Keratinocyte (primary cell): ENCODE measurements around the gene PTGES3. TPM values are rescaled to one million over a fixed set of nuclear protein-coding genes. Genes with fewer than 3 reads are reported as not detected.

Source experiments
- DNase-seq: peaks from one replicate; pipeline ENCODE4 v3.0.0-alpha.2; 2011; ENCODE audit warnings: low read depth, missing footprints, low spot score
- FAIRE-seq: peaks from 2 replicates; lab custom pipeline; 2011; peaks lifted over from hg19 to GRCh38; lab: Jason Lieb, UNC
- H2AFZ ChIP-seq: 2 replicates; pipeline ENCODE4 v1.6.0; 2012; ENCODE audit warnings: low read length, control low read depth, inconsistent platforms; ENCODE audit not compliant: control insufficient read depth
- H3K27ac ChIP-seq: 2 replicates; pipeline ENCODE4 v1.5.1; 2011; ENCODE audit warnings: low read length; ENCODE audit not compliant: control insufficient read depth, insufficient read depth
- H3K27me3 ChIP-seq: 3 replicates; pipeline ENCODE4 v1.6.0; 2011; ENCODE audit warnings: low read length; ENCODE audit not compliant: control insufficient read depth, insufficient read depth; ENCODE audit errors: extremely low read depth
- H3K36me3 ChIP-seq, 2 experiments: 2 replicates in 1 of 2; 3 replicates in 1 of 2; pipeline ENCODE4 v1.5.1; 2011; ENCODE audit warnings: low read length in 2 of 2, mild to moderate bottlenecking in 1 of 2; ENCODE audit not compliant: control insufficient read depth in 2 of 2, insufficient read depth in 2 of 2; ENCODE audit errors: extremely low read depth in 1 of 2
- H3K4me1 ChIP-seq: 3 replicates; pipeline ENCODE4 v1.5.1; 2011; ENCODE audit warnings: low read length; ENCODE audit not compliant: control insufficient read depth, insufficient read depth; ENCODE audit errors: extremely low read depth
- H3K4me2 ChIP-seq: 3 replicates; pipeline ENCODE4 v1.6.0; 2011; ENCODE audit warnings: low read depth, low read length; ENCODE audit not compliant: control insufficient read depth, insufficient read depth; ENCODE audit errors: extremely low read depth
- H3K4me3 ChIP-seq, 3 experiments: fragments of 200-600 bp in 1 of 3; sonication (generic) in 1 of 3; 2 replicates in 2 of 3; 3 replicates in 1 of 3; pipeline ENCODE4 v1.5.1; 2011 to 2016; ENCODE audit warnings: low read length in 3 of 3, mild to moderate bottlenecking in 3 of 3, control low read depth in 2 of 3, inconsistent platforms in 1 of 3, low read depth in 1 of 3, mixed read lengths in 1 of 3, mixed run types in 1 of 3, moderate library complexity in 1 of 3; ENCODE audit not compliant: control insufficient read depth in 2 of 3, insufficient read depth in 2 of 3; ENCODE audit errors: extremely low read depth in 1 of 3
- H3K79me2 ChIP-seq: 2 replicates; pipeline ENCODE4 v1.6.0; 2012; ENCODE audit warnings: low read length; ENCODE audit not compliant: control insufficient read depth, insufficient read depth
- H3K9ac ChIP-seq: 3 replicates; pipeline ENCODE4 v1.6.0; 2011; ENCODE audit warnings: low read length; ENCODE audit not compliant: control insufficient read depth, insufficient read depth; ENCODE audit errors: extremely low read depth
- H3K9me1 ChIP-seq: 3 replicates; pipeline ENCODE4 v1.6.0; 2011; ENCODE audit warnings: low read length; ENCODE audit not compliant: control insufficient read depth, insufficient read depth; ENCODE audit errors: extremely low read depth
- H3K9me3 ChIP-seq: 2 replicates; pipeline ENCODE4 v1.5.1; 2012; ENCODE audit warnings: low read depth, low read length; ENCODE audit not compliant: control insufficient read depth
- H4K20me1 ChIP-seq: 3 replicates; pipeline ENCODE4 v1.6.0; 2011; ENCODE audit warnings: low read length; ENCODE audit not compliant: control insufficient read depth, insufficient read depth; ENCODE audit errors: extremely low read depth
- CTCF ChIP-seq, 3 experiments: IDR thresholded peaks in 1 of 3; conservative IDR thresholded peaks in 1 of 3; optimal IDR thresholded peaks in 1 of 3; 2 replicates in 2 of 3; 3 replicates in 1 of 3; pipeline versions ENCODE3 to v1.5.1; 2011; ENCODE audit warnings: low read length in 3 of 3, mild to moderate bottlenecking in 3 of 3, moderate library complexity in 2 of 3, control low read depth in 1 of 3, inconsistent platforms in 1 of 3; ENCODE audit not compliant: insufficient read depth in 2 of 3; ENCODE audit errors: extremely low read depth in 1 of 3
- EZH2 ChIP-seq: IDR thresholded peaks from one replicate; pipeline ENCODE4 v1.6.1; 2012; ENCODE audit warnings: inconsistent platforms, mild to moderate bottlenecking, low read length, moderate library complexity
- dilution Hi-C: fragments of 300-500 bp; cut with MboI; formaldehyde crosslinking; loops from one replicate; pipeline ENCODE4 v1.7.0; 2020; ENCODE audit warnings: low sequenced_read_pairs; ENCODE audit not compliant: extremely low pct_ligation_motif_present
- polyA plus RNA-seq, 5 experiments: library from polyadenylated mRNA; depleted of rRNA in 3 of 5; stranded (reverse) in 3 of 5; stranded (forward) in 1 of 5; unstranded in 1 of 5; fragments of >200 nt; gene quantifications; 1 replicate in 1 of 5; 2 replicates in 3 of 5; 3 replicates in 1 of 5; pipeline versions ENCODE4 v1.2.1 to v1.2.3, GENCODE V29; 2011 to 2012; ENCODE audit warnings: missing spikeins in 2 of 5, low read depth in 1 of 5, low replicate concordance in 1 of 5

The PTGES3 gene
- polyA plus RNA-seq, 1 donor (not counting 4 experiments of a cell fraction or from before 2014, with no cell fraction given): 136 TPM

- H3K9me1 ChIP-seq: peaks cover 4% of the 10 kb centered on the region
- TF ChIP-seq CTCF (optimal IDR thresholded peaks at IDR 0.05 in 1 of 3, IDR thresholded peaks at IDR 0.05 in 1 of 3, conservative IDR thresholded peaks at IDR 0.05 in 1 of 3; ENCODE audit: extremely low read depth in 1 of 3, insufficient read depth in 2 of 3, low read length in 3 of 3): peak; percentile 70 to 85 (median 83)
- TF ChIP-seq EZH2: no peak
- peak; percentile 96 for DNase-seq
- H3K4me1 ChIP-seq: peaks cover 41% of the 10 kb centered on the region
- H4K20me1 ChIP-seq: no peaks in the 10 kb centered on the region
- peak; percentile 64 for FAIRE-seq
- H3K9me3 ChIP-seq: no peaks in the 10 kb centered on the region
- peaks cover 9 to 28% of the 10 kb centered on the region in 2 experiments for H3K36me3 ChIP-seq
- H3K4me2 ChIP-seq: peak overlapping the region; percentile 100
- dilution Hi-C loops: no loop called here
- no peak overlapping the region for H2AFZ ChIP-seq
- peak overlapping the region; percentile 93 for H3K27ac ChIP-seq
- peak overlapping the region; percentile 58 to 95 (median 94) for H3K4me3 ChIP-seq
- H3K27me3 ChIP-seq: no peaks in the 10 kb centered on the region
- peaks cover 44% of the 10 kb centered on the region for H3K79me2 ChIP-seq
- peak overlapping the region; percentile 90 for H3K9ac ChIP-seq
Observed at GRCh38 chr12:56636675-56637540, 51.2 kb downstream of the PTGES3 start.

- Histone ChIP-seq H3K9ac (peak overlapping the region; percentile 90), H3K9me1 (peaks cover 4% of the 10 kb centered on the region), H3K36me3 (peaks cover 9 to 28% of the 10 kb centered on the region in 2 experiments), H3K27ac (peak overlapping the region; percentile 93), H2AFZ (peak overlapping the region; percentile 46), H3K27me3 (no peaks in the 10 kb centered on the region), H3K79me2 (peaks cover 49% of the 10 kb centered on the region), H4K20me1 (no peaks in the 10 kb centered on the region), H3K4me1 (peaks cover 44% of the 10 kb centered on the region), H3K4me3 (peak overlapping the region; percentile 58 to 95 (median 94)), H3K4me2 (peak overlapping the region; percentile 100), H3K9me3 (no peaks in the 10 kb centered on the region)
- DNase-seq (no peak), FAIRE-seq (no peak)
- dilution Hi-C loops: no loop called here
- no peak for TF ChIP-seq EZH2
- no peak for TF ChIP-seq CTCF (optimal IDR thresholded peaks at IDR 0.05 in 1 of 3, IDR thresholded peaks at IDR 0.05 in 1 of 3, conservative IDR thresholded peaks at IDR 0.05 in 1 of 3; ENCODE audit: extremely low read depth in 1 of 3, insufficient read depth in 2 of 3, low read length in 3 of 3)
Observed at GRCh38 chr12:56635806-56636674, 52.0 kb downstream of the PTGES3 start.
